Parathyroid adenoma (tissue), 2 donors: Measurements from ENCODE around the gene DENND6B.

Experiments
- H2AFZ ChIP-seq: fragments of 300-600 bp; sonication (generic); one replicate; pipeline ENCODE4 v1.7.0; 2017; ENCODE audit warnings: antibody characterized with exemption, mild to moderate bottlenecking
- H3K27ac ChIP-seq: fragments of 300-600 bp; sonication (generic); one replicate; pipeline ENCODE4 v1.7.0; 2017
- H3K27me3 ChIP-seq: fragments of 300-600 bp; sonication (generic); one replicate; pipeline ENCODE4 v1.7.0; 2017; ENCODE audit warnings: low read length; ENCODE audit not compliant: control insufficient read depth, insufficient read depth
- H3K36me3 ChIP-seq: fragments of 300-600 bp; sonication (generic); one replicate; pipeline ENCODE4 v1.7.0; 2017; ENCODE audit warnings: low read length; ENCODE audit not compliant: control insufficient read depth, insufficient read depth
- H3K4me1 ChIP-seq: fragments of 300-600 bp; sonication (generic); one replicate; pipeline ENCODE4 v1.7.0; 2017; ENCODE audit warnings: control low read depth
- H3K4me2 ChIP-seq: fragments of 300-600 bp; sonication (generic); one replicate; pipeline ENCODE4 v1.7.0; 2017; ENCODE audit warnings: low read length
- H3K4me3 ChIP-seq: fragments of 300-600 bp; sonication (generic); one replicate; pipeline ENCODE4 v1.7.0; 2017; ENCODE audit warnings: low read depth, low read length
- H3K79me2 ChIP-seq: fragments of 300-600 bp; sonication (generic); one replicate; pipeline ENCODE4 v1.7.0; 2017; ENCODE audit warnings: control low read depth
- H3K9ac ChIP-seq: fragments of 300-600 bp; sonication (generic); one replicate; pipeline ENCODE4 v1.7.0; 2017; ENCODE audit warnings: mild to moderate bottlenecking
- H3K9me3 ChIP-seq: fragments of 300-600 bp; sonication (generic); one replicate; pipeline ENCODE4 v1.7.0; 2017; ENCODE audit warnings: low read length; ENCODE audit not compliant: control insufficient read depth
- TF ChIP-seq, protein P1 (sequence below): fragments of 300-600 bp; sonication (generic); IDR thresholded peaks from one replicate; pipeline ENCODE4 v1.7.0; 2017; ENCODE audit warnings: antibody characterized with exemption, mild to moderate bottlenecking
- donor health status: primary hyperparathyroidism.

Gene DENND6B

DNA sequence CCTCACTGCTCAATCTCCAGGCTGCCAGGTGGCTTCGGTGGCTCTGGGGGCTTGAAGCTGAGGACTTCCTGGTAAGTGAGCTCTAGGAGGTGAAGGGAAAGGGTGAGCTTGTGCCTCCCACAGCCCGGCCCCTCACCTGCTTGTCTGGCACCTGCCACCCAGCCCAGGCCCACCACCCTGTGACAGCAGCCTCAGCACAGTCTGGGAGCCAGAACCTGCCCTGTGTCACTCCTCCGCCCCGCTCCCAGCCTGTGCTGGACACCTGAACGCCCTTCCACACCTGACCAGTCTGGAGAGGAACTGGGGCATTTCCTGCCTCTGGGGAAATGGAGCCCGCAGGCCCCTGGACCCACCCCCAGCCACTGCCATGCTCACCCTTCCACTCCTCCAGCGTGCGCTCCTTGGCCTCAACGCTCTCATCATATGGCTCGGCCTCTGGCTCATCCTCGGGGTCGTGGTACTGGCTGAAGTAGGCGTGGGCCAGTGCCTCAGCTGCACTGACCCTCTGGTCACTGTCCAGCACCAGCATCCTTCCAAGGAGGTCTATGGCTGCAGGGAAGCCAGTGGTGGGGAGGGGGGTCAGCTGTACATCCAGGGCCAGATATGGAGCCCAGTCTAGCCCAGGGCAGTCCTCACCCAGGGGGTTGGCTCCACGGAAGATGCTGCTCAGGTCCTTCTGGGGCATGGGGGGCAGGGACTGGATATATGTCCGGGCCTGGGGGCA is 61.7 kb downstream of the DENND6B start:
- no peaks in the 10 kb centered on the region for H3K9me3 ChIP-seq
- H3K27ac ChIP-seq = no peak overlapping the region
- H3K4me3 ChIP-seq = no peak overlapping the region
- peaks cover 5% of the 10 kb centered on the region for H3K4me1 ChIP-seq
- no peaks in the 10 kb centered on the region for H3K27me3 ChIP-seq
- no peak overlapping the region for H3K4me2 ChIP-seq
- TF ChIP-seq, protein P1, sequence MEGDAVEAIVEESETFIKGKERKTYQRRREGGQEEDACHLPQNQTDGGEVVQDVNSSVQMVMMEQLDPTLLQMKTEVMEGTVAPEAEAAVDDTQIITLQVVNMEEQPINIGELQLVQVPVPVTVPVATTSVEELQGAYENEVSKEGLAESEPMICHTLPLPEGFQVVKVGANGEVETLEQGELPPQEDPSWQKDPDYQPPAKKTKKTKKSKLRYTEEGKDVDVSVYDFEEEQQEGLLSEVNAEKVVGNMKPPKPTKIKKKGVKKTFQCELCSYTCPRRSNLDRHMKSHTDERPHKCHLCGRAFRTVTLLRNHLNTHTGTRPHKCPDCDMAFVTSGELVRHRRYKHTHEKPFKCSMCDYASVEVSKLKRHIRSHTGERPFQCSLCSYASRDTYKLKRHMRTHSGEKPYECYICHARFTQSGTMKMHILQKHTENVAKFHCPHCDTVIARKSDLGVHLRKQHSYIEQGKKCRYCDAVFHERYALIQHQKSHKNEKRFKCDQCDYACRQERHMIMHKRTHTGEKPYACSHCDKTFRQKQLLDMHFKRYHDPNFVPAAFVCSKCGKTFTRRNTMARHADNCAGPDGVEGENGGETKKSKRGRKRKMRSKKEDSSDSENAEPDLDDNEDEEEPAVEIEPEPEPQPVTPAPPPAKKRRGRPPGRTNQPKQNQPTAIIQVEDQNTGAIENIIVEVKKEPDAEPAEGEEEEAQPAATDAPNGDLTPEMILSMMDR = no peak
- H2AFZ ChIP-seq = no peak overlapping the region
- H3K79me2 ChIP-seq = no peaks in the 10 kb centered on the region
- H3K36me3 ChIP-seq = no peaks in the 10 kb centered on the region
- no peak overlapping the region for H3K9ac ChIP-seq

GRCh38 chr22:50264104-50264745 is 62.6 kb downstream of the DENND6B start:
- Histone ChIP-seq H3K4me3 (no peak overlapping the region), H3K9ac (no peak overlapping the region), H3K36me3 (no peaks in the 10 kb centered on the region), H3K9me3 (no peaks in the 10 kb centered on the region), H3K27me3 (no peaks in the 10 kb centered on the region), H2AFZ (no peak overlapping the region), H3K27ac (no peak overlapping the region), H3K4me2 (no peak overlapping the region), H3K79me2 (no peaks in the 10 kb centered on the region), H3K4me1 (peaks cover 5% of the 10 kb centered on the region)
- TF ChIP-seq, protein P1 = no peak

DNA sequence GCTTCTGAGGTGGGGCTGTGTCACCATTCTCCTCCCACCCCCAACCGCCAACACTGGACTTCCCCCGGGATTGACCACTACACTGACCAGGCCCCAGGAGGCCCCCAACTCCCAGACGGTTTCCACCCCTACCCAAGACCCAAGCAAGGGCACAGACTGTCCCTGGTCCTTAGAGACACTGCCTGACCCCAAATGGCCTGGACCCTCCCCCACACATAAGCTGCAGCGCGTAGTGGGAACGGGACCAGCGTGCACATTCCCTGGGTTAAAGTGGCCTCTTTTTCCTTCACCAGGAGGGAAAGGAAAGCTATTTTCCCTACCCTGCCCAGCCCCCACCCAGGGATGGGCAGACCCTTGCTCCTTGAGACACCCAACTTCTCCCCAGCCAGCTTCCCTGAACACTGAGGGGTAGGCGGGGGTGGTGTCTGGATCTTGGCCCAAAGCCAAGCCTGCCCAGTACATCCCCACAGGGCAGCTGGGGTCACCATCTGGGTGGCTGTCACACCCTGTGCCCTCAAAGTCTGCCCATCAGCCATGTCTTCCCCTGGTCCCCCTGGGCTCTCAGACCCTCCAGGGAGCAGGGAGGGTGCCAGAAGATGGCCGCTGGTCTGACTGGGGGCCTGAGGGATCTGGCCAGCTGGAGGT is 63.7 kb downstream of the DENND6B start:
- no peaks in the 10 kb centered on the region for H3K79me2 ChIP-seq
- no peak overlapping the region for H3K27ac ChIP-seq
- TF ChIP-seq, protein P1 = no peak
- H3K4me2 ChIP-seq = no peak overlapping the region
- H3K27me3 ChIP-seq = no peaks in the 10 kb centered on the region
- H3K4me1 ChIP-seq = peaks cover 4% of the 10 kb centered on the region
- no peak overlapping the region for H2AFZ ChIP-seq
- H3K4me3 ChIP-seq = no peak overlapping the region
- no peaks in the 10 kb centered on the region for H3K9me3 ChIP-seq
- H3K36me3 ChIP-seq = no peaks in the 10 kb centered on the region
- no peak overlapping the region for H3K9ac ChIP-seq

- Histone ChIP-seq H3K4me1 (peaks cover 3% of the 10 kb centered on the region), H3K27me3 (no peaks in the 10 kb centered on the region)
Observed at GRCh38 chr22:50262460-50262911, 64.3 kb downstream of the DENND6B start.

More at GRCh38 chr22:50262460-50262911, 64.3 kb downstream of the DENND6B start:
- Histone ChIP-seq H3K4me3 (no peak overlapping the region), H3K9ac (no peak overlapping the region), H3K4me2 (no peak overlapping the region), H2AFZ (no peak overlapping the region), H3K36me3 (no peaks in the 10 kb centered on the region), H3K27ac (no peak overlapping the region), H3K79me2 (no peaks in the 10 kb centered on the region), H3K9me3 (no peaks in the 10 kb centered on the region)
- TF ChIP-seq, protein P1 = no peak
